ENCODE measurements around the gene NELFE.
"Not testable (repeated sequence)": the region's sequence is repeated elsewhere in the genome, so short reads cannot be mapped to it uniquely, and the experiment has no call there.

The NELFE gene

GRCh38 chr6:31906727-31907126, 52.0 kb downstream of the NELFE start:
- peaks cover 9 to 10% of the 10 kb centered on the region in 2 donors for H3K4me1 ChIP-seq (ENCODE audit: control insufficient read depth in 1 of 2, insufficient read depth in 2 of 2, low read length in 2 of 2)
- H3K27me3 ChIP-seq (ENCODE audit: control insufficient read depth in 1 of 2, insufficient read depth in 2 of 2, low read length in 2 of 2); H3K27ac ChIP-seq (ENCODE audit: low read depth, low read length); H3K9ac ChIP-seq (ENCODE audit: low read depth in 1 of 2, low read length in 2 of 2); H3K9me3 ChIP-seq (ENCODE audit: control insufficient read depth in 1 of 2, low read length in 2 of 2); H3K4me3 ChIP-seq (ENCODE audit: low read depth in 1 of 2, low read length in 2 of 2); H3K36me3 ChIP-seq (ENCODE audit: control insufficient read depth in 1 of 2, insufficient read depth in 2 of 2, low read length in 2 of 2): not testable (repeated sequence)

DNA sequence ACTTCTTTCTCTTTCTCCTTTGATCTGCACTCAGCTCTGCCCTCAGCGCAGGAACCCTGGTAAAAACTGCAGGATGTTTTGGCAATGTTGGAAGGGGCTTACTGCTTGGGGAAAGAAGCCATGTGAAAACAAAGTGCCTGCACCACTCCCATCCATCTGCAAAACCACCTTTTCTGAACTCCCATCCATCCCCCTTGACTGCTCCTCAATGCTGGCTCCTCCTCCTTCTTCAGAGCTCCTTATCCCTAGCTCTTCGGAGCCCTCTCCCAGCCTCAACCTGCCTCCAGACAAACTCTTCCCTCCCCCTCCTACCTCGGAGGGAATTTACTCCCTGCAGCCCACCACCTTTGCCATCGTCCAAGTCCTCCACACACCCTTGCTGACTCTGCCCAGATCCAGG, 52.6 kb downstream of the NELFE start:
- no peaks in the 10 kb centered on the region for H3K36me3 ChIP-seq (ENCODE audit: control insufficient read depth in 1 of 2, insufficient read depth in 2 of 2, low read length in 2 of 2)
- H3K27ac ChIP-seq (ENCODE audit: low read depth, low read length): no peak overlapping the region
- no peaks in the 10 kb centered on the region for H3K27me3 ChIP-seq (ENCODE audit: control insufficient read depth in 1 of 2, insufficient read depth in 2 of 2, low read length in 2 of 2)
- no peaks in the 10 kb centered on the region for H3K9me3 ChIP-seq (ENCODE audit: control insufficient read depth in 1 of 2, low read length in 2 of 2)
- peaks cover 9 to 11% of the 10 kb centered on the region in 2 donors for H3K4me1 ChIP-seq (ENCODE audit: control insufficient read depth in 1 of 2, insufficient read depth in 2 of 2, low read length in 2 of 2)
- H3K4me3 ChIP-seq (ENCODE audit: low read depth in 1 of 2, low read length in 2 of 2): no peak overlapping the region
- no peak overlapping the region for H3K9ac ChIP-seq (ENCODE audit: low read depth in 1 of 2, low read length in 2 of 2)

GRCh38 chr6:31905041-31905440, 53.7 kb downstream of the NELFE start:
- H3K27me3 ChIP-seq (ENCODE audit: control insufficient read depth in 1 of 2, insufficient read depth in 2 of 2, low read length in 2 of 2): no peaks in the 10 kb centered on the region
- no peak overlapping the region for H3K9ac ChIP-seq (ENCODE audit: low read depth in 1 of 2, low read length in 2 of 2)
- H3K4me3 ChIP-seq (ENCODE audit: low read depth in 1 of 2, low read length in 2 of 2): no peak overlapping the region
- no peaks in the 10 kb centered on the region for H3K9me3 ChIP-seq (ENCODE audit: control insufficient read depth in 1 of 2, low read length in 2 of 2)
- H3K36me3 ChIP-seq (ENCODE audit: control insufficient read depth in 1 of 2, insufficient read depth in 2 of 2, low read length in 2 of 2): no peaks in the 10 kb centered on the region
- peaks cover 9 to 15% of the 10 kb centered on the region in 2 donors for H3K4me1 ChIP-seq (ENCODE audit: control insufficient read depth in 1 of 2, insufficient read depth in 2 of 2, low read length in 2 of 2)
- H3K27ac ChIP-seq (ENCODE audit: low read depth, low read length): no peak overlapping the region

- peaks cover 9 to 18% of the 10 kb centered on the region in 2 donors for H3K4me1 ChIP-seq (ENCODE audit: control insufficient read depth in 1 of 2, insufficient read depth in 2 of 2, low read length in 2 of 2)
- no peaks in the 10 kb centered on the region for H3K36me3 ChIP-seq (ENCODE audit: control insufficient read depth in 1 of 2, insufficient read depth in 2 of 2, low read length in 2 of 2)
- H3K27me3 ChIP-seq (ENCODE audit: control insufficient read depth in 1 of 2, insufficient read depth in 2 of 2, low read length in 2 of 2): no peaks in the 10 kb centered on the region
- H3K9me3 ChIP-seq (ENCODE audit: control insufficient read depth in 1 of 2, low read length in 2 of 2): no peaks in the 10 kb centered on the region
- no peak overlapping the region for H3K9ac ChIP-seq (ENCODE audit: low read depth in 1 of 2, low read length in 2 of 2)
- H3K4me3 ChIP-seq (ENCODE audit: low read depth in 1 of 2, low read length in 2 of 2): no peak overlapping the region
- H3K27ac ChIP-seq (ENCODE audit: low read depth, low read length): no peak overlapping the region
Measured at GRCh38 chr6:31903957-31904356, 54.8 kb downstream of the NELFE start.

Measured in duodenal mucosa (tissue), 2 donors.